HG03095 (cell line): ENCODE measurements around the gene PPARG.
"Not testable (repeated sequence)": the region's sequence is repeated elsewhere in the genome, so short reads cannot be mapped to it uniquely, and the experiment has no call there.

Source experiments
- ATAC-seq: cut with Tn5 transposase; IDR thresholded peaks from one replicate; pipeline ENCODE4 v1.9.1; 2021; ENCODE audit warnings: moderate library complexity; ENCODE audit not compliant: unreplicated experiment

The PPARG gene

GRCh38 chr3:12278566-12278965 lies 10.3 kb upstream of the PPARG start:
- ATAC-seq: no peak

GRCh38 chr3:12279591-12280326 lies 9.1 kb upstream of the PPARG start:
- no peak for ATAC-seq

GRCh38 chr3:12280357-12280806 lies 8.5 kb upstream of the PPARG start:
- no peak for ATAC-seq

- no peak for ATAC-seq
Observed at GRCh38 chr3:12284591-12284990, 4.3 kb upstream of the PPARG start.

- no peak for ATAC-seq
Observed at GRCh38 chr3:12285003-12285555, 3.8 kb upstream of the PPARG start.

GRCh38 chr3:12285779-12286178 lies 3.1 kb upstream of the PPARG start:
- not testable (repeated sequence) for ATAC-seq

GRCh38 chr3:12286504-12286903 lies 2.4 kb upstream of the PPARG start:
- no peak for ATAC-seq

GRCh38 chr3:12286927-12287726 lies 1.7 kb upstream of the PPARG start:
- no peak for ATAC-seq

- no peak for ATAC-seq
Observed at GRCh38 chr3:12287727-12288181, 1.1 kb upstream of the PPARG start.

- ATAC-seq: no peak
Observed at GRCh38 chr3:12289524-12289923, 654 bp downstream of the PPARG start.

GRCh38 chr3:12292770-12293169 lies 3.9 kb downstream of the PPARG start:
- ATAC-seq: no peak

- ATAC-seq: no peak
Observed at GRCh38 chr3:12294885-12295580, 6.2 kb downstream of the PPARG start.

GRCh38 chr3:12296511-12296910 lies 7.6 kb downstream of the PPARG start:
- ATAC-seq: no peak

GRCh38 chr3:12299026-12299425 lies 10.2 kb downstream of the PPARG start:
- no peak for ATAC-seq

GRCh38 chr3:12300137-12300536 lies 11.3 kb downstream of the PPARG start:
- ATAC-seq: no peak

- ATAC-seq: no peak
Observed at GRCh38 chr3:12301031-12301430, 12.2 kb downstream of the PPARG start.

- ATAC-seq: no peak
Observed at GRCh38 chr3:12301513-12301912, 12.6 kb downstream of the PPARG start.

GRCh38 chr3:12302564-12302963 lies 13.7 kb downstream of the PPARG start:
- no peak for ATAC-seq

GRCh38 chr3:12303534-12303933 lies 14.7 kb downstream of the PPARG start:
- no peak for ATAC-seq

- no peak for ATAC-seq
Observed at GRCh38 chr3:12303993-12304392, 15.1 kb downstream of the PPARG start.

GRCh38 chr3:12307136-12307535 lies 18.3 kb downstream of the PPARG start:
- no peak for ATAC-seq
